Liver (tissue), 3 donors: ENCODE results near the gene KSR2.

Source experiments
- ATF3 ChIP-seq: IDR thresholded peaks from 2 replicates; pipeline ENCODE4 v1.6.1; 2016; ENCODE audit warnings: antibody characterized with exemption
- CTCF ChIP-seq: fragments of 150-350 bp; IDR thresholded peaks from 2 replicates; pipeline ENCODE4 v1.5.1; 2017; ENCODE audit warnings: improper control_type of control experiment, low read depth, low read length; ENCODE audit not compliant: missing input control
- EGR1 ChIP-seq, 2 donors: IDR thresholded peaks; 2 replicates each; pipeline ENCODE4 v1.6.1; 2016 to 2018; ENCODE audit warnings: antibody characterized with exemption in 2 of 2, low read depth in 2 of 2
- FOXA2 ChIP-seq: IDR thresholded peaks from 2 replicates; pipeline ENCODE4 v1.6.1; 2016; ENCODE audit warnings: antibody characterized with exemption
- GABPA ChIP-seq, 2 donors: IDR thresholded peaks in 1 of 2; conservative IDR thresholded peaks in 1 of 2; 2 replicates each; pipeline ENCODE4 v1.6.1; 2016; ENCODE audit warnings: antibody characterized with exemption in 2 of 2, mild to moderate bottlenecking in 1 of 2, moderate library complexity in 1 of 2
- JUND ChIP-seq, 2 donors: IDR thresholded peaks; 2 replicates each; pipeline ENCODE4 v1.6.1; 2016; ENCODE audit warnings: antibody characterized with exemption in 2 of 2
- NR2F2 ChIP-seq: IDR thresholded peaks from 2 replicates; pipeline ENCODE4 v1.6.1; 2016; ENCODE audit warnings: antibody characterized with exemption
- RAD21 ChIP-seq, 2 donors: IDR thresholded peaks; 2 replicates each; pipeline ENCODE4 v1.6.1; 2016; ENCODE audit warnings: antibody characterized with exemption in 2 of 2, mild to moderate bottlenecking in 2 of 2
- REST ChIP-seq: IDR thresholded peaks from 2 replicates; pipeline ENCODE4 v1.6.1; 2016; ENCODE audit warnings: antibody characterized with exemption, mild to moderate bottlenecking
- RXRA ChIP-seq, 2 donors: IDR thresholded peaks; 2 replicates each; pipeline ENCODE4 v1.6.1; 2017 to 2018; ENCODE audit warnings: antibody characterized with exemption in 2 of 2, mild to moderate bottlenecking in 1 of 2
- TAF1 ChIP-seq: conservative IDR thresholded peaks from 2 replicates; pipeline ENCODE4 v1.6.1; 2016; ENCODE audit warnings: antibody characterized with exemption, mild to moderate bottlenecking
- YY1 ChIP-seq: IDR thresholded peaks from 2 replicates; pipeline ENCODE4 v1.6.1; 2016; ENCODE audit warnings: antibody characterized with exemption, mild to moderate bottlenecking
- ZBTB33 ChIP-seq: IDR thresholded peaks from 2 replicates; pipeline ENCODE4 v1.6.1; 2016; ENCODE audit warnings: antibody characterized with exemption
- TF ChIP-seq, protein P1 (sequence below): IDR thresholded peaks from 2 replicates; pipeline ENCODE4 v1.6.1; 2016; ENCODE audit warnings: antibody characterized with exemption
- donor health status: healthy.
- donor health status: healthy.

DNA sequence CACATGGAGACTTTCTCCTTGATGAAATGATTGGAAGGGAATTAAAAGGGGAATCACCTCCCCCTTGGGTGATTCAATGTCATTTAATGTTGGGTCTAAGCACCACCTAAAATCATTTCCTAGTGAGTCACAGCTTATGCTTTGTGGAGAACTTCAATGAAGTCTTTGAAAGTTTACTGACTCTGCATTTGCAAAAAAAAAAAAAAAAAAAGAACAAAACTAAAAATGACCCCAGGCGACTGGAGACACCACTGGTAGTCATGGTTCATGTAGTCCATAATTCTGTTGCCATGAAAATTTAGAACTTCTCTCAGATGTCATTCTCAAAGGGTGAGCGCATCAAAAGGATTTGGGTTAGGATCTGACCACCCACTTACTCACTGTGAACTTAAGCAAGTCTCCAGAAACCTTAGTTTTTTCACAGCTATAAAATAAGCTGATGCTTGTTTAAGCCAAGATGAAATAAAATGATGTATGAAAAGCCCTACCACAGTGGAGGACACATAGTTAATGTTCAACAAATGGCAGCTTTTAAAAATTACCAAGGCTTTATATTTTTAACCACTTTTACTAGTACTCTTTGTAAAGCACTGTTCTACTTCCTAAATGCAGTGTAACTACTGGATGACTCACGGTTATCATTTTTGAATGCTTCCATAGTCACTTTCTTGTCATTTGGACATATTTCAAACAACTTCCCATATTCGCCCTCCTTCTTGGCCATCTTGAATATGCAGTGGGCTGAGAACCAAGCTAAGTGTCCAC, 18.1 kb upstream of the KSR2 start:
- TF ChIP-seq CTCF (no peak), FOXA2 (no peak), ATF3 (no peak), RAD21 (IDR thresholded peaks at IDR 0.05) (no peak), NR2F2 (no peak), YY1 (no peak), ZBTB33 (no peak), EGR1 (IDR thresholded peaks at IDR 0.05; ENCODE audit: low read depth in 2 of 2) (no peak), JUND (IDR thresholded peaks at IDR 0.05) (no peak), TAF1 (no peak), GABPA (IDR thresholded peaks at IDR 0.05 in 1 of 2, conservative IDR thresholded peaks at IDR 0.05 in 1 of 2) (no peak), RXRA (IDR thresholded peaks at IDR 0.05) (no peak), REST (no peak)
- TF ChIP-seq, protein P1, sequence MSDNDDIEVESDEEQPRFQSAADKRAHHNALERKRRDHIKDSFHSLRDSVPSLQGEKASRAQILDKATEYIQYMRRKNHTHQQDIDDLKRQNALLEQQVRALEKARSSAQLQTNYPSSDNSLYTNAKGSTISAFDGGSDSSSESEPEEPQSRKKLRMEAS, result no peak
